NCI-H226 (cell line): Measurements from ENCODE around the gene LRRC28.

Experiments used
- DNase-seq: peaks from one replicate; pipeline ENCODE4 v3.0.0-alpha.2; 2015

The LRRC28 gene

GRCh38 chr15:99307735-99308134 lies 56.5 kb downstream of the LRRC28 start:
- DNase-seq: no peak

GRCh38 chr15:99310745-99311144 lies 59.5 kb downstream of the LRRC28 start:
- no peak for DNase-seq

GRCh38 chr15:99312228-99312627 lies 60.9 kb downstream of the LRRC28 start:
- no peak for DNase-seq

- DNase-seq: no peak
Measured at GRCh38 chr15:99312794-99313193, 61.5 kb downstream of the LRRC28 start.

GRCh38 chr15:99315636-99316035 lies 64.4 kb downstream of the LRRC28 start:
- DNase-seq: peak; percentile 56

- no peak for DNase-seq
Measured at GRCh38 chr15:99320374-99321215, 69.3 kb downstream of the LRRC28 start.

- no peak for DNase-seq
Measured at GRCh38 chr15:99321468-99321867, 70.2 kb downstream of the LRRC28 start.

- DNase-seq: no peak
Measured at GRCh38 chr15:99322643-99323405, 71.5 kb downstream of the LRRC28 start.

GRCh38 chr15:99324082-99324620 lies 72.9 kb downstream of the LRRC28 start:
- peak; percentile 76 for DNase-seq

GRCh38 chr15:99324700-99325099 lies 73.4 kb downstream of the LRRC28 start:
- no peak for DNase-seq

GRCh38 chr15:99326235-99326634 lies 75.0 kb downstream of the LRRC28 start:
- no peak for DNase-seq

GRCh38 chr15:99328106-99329072 lies 77.1 kb downstream of the LRRC28 start:
- DNase-seq: no peak

GRCh38 chr15:99331381-99331780 lies 80.1 kb downstream of the LRRC28 start:
- DNase-seq: no peak

GRCh38 chr15:99333413-99333812 lies 82.1 kb downstream of the LRRC28 start:
- DNase-seq: no peak

GRCh38 chr15:99333981-99334380 lies 82.7 kb downstream of the LRRC28 start:
- no peak for DNase-seq

- DNase-seq: peak; percentile 28
Measured at GRCh38 chr15:99335508-99335907, 84.2 kb downstream of the LRRC28 start.

GRCh38 chr15:99336794-99337193 lies 85.5 kb downstream of the LRRC28 start:
- DNase-seq: no peak

- DNase-seq: no peak
Measured at GRCh38 chr15:99340347-99340746, 89.1 kb downstream of the LRRC28 start.

GRCh38 chr15:99341786-99342185 lies 90.5 kb downstream of the LRRC28 start:
- no peak for DNase-seq

GRCh38 chr15:99343208-99343607 lies 91.9 kb downstream of the LRRC28 start:
- no peak for DNase-seq

GRCh38 chr15:99343881-99344551 lies 92.7 kb downstream of the LRRC28 start:
- no peak for DNase-seq

GRCh38 chr15:99344639-99345038 lies 93.4 kb downstream of the LRRC28 start:
- no peak for DNase-seq
